K562 (cell line): ENCODE measurements around the gene PTX3. TPM values are rescaled to one million over a fixed set of nuclear protein-coding genes. Genes with fewer than 3 reads are reported as not detected.

ENCODE experiments used
- ADNP ChIP-seq: fragments of 200-800 bp; sonication (Bioruptor generic); IDR thresholded peaks from 2 replicates; pipeline ENCODE4 v1.6.1; 2016; ENCODE audit warnings: missing genetic modification characterization, missing compliant biosample characterization
- BRF1 ChIP-seq: IDR thresholded peaks from 3 replicates; pipeline ENCODE4 v1.6.1; 2011; ENCODE audit warnings: borderline replicate concordance, mild to moderate bottlenecking; ENCODE audit not compliant: insufficient read length; ENCODE audit errors: extremely low read depth
- FOXP4 ChIP-seq: sonication (generic); formaldehyde crosslinking; IDR thresholded peaks from 2 replicates; pipeline ENCODE4 v1.8.0; 2022; ENCODE audit warnings: mild to moderate bottlenecking, missing genetic modification reagents, borderline replicate concordance
- HNRNPL ChIP-seq: fragments of 200-400 bp; formaldehyde crosslinking; IDR thresholded peaks from 2 replicates; pipeline ENCODE4 v1.6.1; 2017; ENCODE audit warnings: low read depth, mild to moderate bottlenecking, low read length
- KDM1A ChIP-seq, 2 experiments: fragments of 450-650 bp; IDR thresholded peaks; 2 replicates each; pipeline ENCODE4 v1.6.1; 2016; ENCODE audit warnings: mild to moderate bottlenecking in 2 of 2
- MGA ChIP-seq: fragments of 450-650 bp; IDR thresholded peaks from 2 replicates; pipeline ENCODE4 v1.6.1; 2016; ENCODE audit warnings: mild to moderate bottlenecking, moderate library complexity
- SMAD1 ChIP-seq: fragments of 150-350 bp; IDR thresholded peaks from 2 replicates; pipeline ENCODE4 v1.6.1; 2014; ENCODE audit warnings: low read length, low read depth; ENCODE audit not compliant: partially characterized antibody
- THRA ChIP-seq: fragments of 450-650 bp; IDR thresholded peaks from 2 replicates; pipeline ENCODE4 v1.6.1; 2017; ENCODE audit warnings: mild to moderate bottlenecking, moderate library complexity
- USF1 ChIP-seq: sonication (generic); formaldehyde crosslinking; IDR thresholded peaks from 2 replicates; pipeline ENCODE4 v1.9.0; 2022; ENCODE audit warnings: mild to moderate bottlenecking, missing genetic modification reagents
- ZNF212 ChIP-seq: fragments of 450-650 bp; formaldehyde crosslinking; IDR thresholded peaks from 2 replicates; pipeline ENCODE4 v1.4.0; 2020; ENCODE audit warnings: mild to moderate bottlenecking
- ZNF316 ChIP-seq: fragments of 450-650 bp; IDR thresholded peaks from 2 replicates; pipeline ENCODE4 v1.6.1; 2016
- polyA plus RNA-seq, 8 experiments: library from polyadenylated mRNA; depleted of rRNA in 4 of 8; stranded (reverse) in 5 of 8; unstranded in 3 of 8; fragments of >200 nt; fragmentation: Nextera tagmentation in 2 of 8; fragmentation: Illumina TruSeq in 1 of 8; extraction: Ambion mirVana in 2 of 8; extraction: Trizol in 1 of 8; gene quantifications; 2 replicates each; pipeline versions ENCODE4 v1.2.1 to v1.2.3, GENCODE V29; 2011 to 2014; ENCODE audit warnings: inconsistent platforms in 1 of 8, missing spikeins in 1 of 8
- total RNA-seq, 7 experiments: library from RNA; depleted of rRNA in 6 of 7; stranded (reverse); fragments of >200 nt in 6 of 7; fragmentation: Illumina TruSeq in 2 of 7; extraction: Trizol in 2 of 7; gene quantifications; 2 replicates each; pipeline versions ENCODE4 v1.2.1 to v1.2.3, GENCODE V29; 2011 to 2021; ENCODE audit warnings: low replicate concordance in 1 of 7

The PTX3 gene
- total and polyA plus RNA-seq, 9 of the 15 experiments (the other 6 are each of a cell fraction or from before 2014, with no cell fraction given) = 0.04 to 0.33 (median 0.15) TPM; not detected in 2

GRCh38 chr3:157441102-157441624 is 4.5 kb downstream of the PTX3 start (continued):
- TF ChIP-seq HNRNPL = no peak
- TF ChIP-seq THRA = no peak
- TF ChIP-seq ADNP (tag) = peak; percentile 55; the same call in 1 of the 2 replicates
- no peak for TF ChIP-seq USF1 (CRISPR knock-in tag)
- TF ChIP-seq ZNF316 = peak; percentile 93
- no peak for TF ChIP-seq MGA
- no peak for TF ChIP-seq SMAD1
- no peak for TF ChIP-seq ZNF212 (CRISPR knock-in tag)
- no peak for TF ChIP-seq BRF1
- no peak for TF ChIP-seq KDM1A (IDR thresholded peaks at IDR 0.05)
- no peak for TF ChIP-seq FOXP4 (CRISPR knock-in tag)
